ENCODE measurements around the gene CLSTN2.

DNA sequence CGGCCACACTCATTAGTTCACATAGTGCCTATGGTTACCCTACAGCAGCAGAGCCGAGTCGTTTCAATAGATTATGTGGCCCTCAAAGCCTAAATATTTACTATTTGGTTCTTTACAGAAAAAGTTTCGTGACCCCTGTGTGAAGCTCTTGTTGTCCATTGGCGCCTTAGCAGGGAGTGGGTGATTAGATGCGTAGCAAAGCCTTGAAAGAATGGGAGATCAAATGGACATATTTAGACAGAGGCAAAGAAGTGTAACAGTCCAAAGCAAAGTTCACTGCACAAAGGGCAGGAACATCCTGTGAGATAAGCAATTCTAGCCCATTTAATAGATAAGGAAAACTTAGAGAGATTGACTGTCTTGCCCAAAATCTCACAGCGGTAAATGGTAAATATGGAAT, 495.5 kb downstream of the CLSTN2 start:
- TF ChIP-seq, protein P1, sequence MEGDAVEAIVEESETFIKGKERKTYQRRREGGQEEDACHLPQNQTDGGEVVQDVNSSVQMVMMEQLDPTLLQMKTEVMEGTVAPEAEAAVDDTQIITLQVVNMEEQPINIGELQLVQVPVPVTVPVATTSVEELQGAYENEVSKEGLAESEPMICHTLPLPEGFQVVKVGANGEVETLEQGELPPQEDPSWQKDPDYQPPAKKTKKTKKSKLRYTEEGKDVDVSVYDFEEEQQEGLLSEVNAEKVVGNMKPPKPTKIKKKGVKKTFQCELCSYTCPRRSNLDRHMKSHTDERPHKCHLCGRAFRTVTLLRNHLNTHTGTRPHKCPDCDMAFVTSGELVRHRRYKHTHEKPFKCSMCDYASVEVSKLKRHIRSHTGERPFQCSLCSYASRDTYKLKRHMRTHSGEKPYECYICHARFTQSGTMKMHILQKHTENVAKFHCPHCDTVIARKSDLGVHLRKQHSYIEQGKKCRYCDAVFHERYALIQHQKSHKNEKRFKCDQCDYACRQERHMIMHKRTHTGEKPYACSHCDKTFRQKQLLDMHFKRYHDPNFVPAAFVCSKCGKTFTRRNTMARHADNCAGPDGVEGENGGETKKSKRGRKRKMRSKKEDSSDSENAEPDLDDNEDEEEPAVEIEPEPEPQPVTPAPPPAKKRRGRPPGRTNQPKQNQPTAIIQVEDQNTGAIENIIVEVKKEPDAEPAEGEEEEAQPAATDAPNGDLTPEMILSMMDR (IDR thresholded peaks at IDR 0.05) = no peak
- TF ChIP-seq POLR2A (IDR thresholded peaks at IDR 0.05) = no peak
